Peyer's patch (tissue), 4 donors: Measurements from ENCODE around the gene CNN2.

Experiments used
- POLR2A ChIP-seq, 2 donors: fragments of 450-650 bp; IDR thresholded peaks; one replicate each; pipeline ENCODE4 v1.5.1; 2017; ENCODE audit warnings: antibody characterized with exemption in 2 of 2, mild to moderate bottlenecking in 2 of 2, moderate library complexity in 2 of 2
- TF ChIP-seq, protein P1 (sequence below), 6 experiments: fragments of 450-650 bp in 4 of 6; fragments of 200-600 bp in 2 of 6; sonication (generic) in 1 of 6; IDR thresholded peaks; one replicate each; pipeline ENCODE4 v1.5.1; 2017 to 2019; ENCODE audit warnings: antibody characterized with exemption in 6 of 6, mild to moderate bottlenecking in 3 of 6, moderate library complexity in 1 of 6

DNA sequence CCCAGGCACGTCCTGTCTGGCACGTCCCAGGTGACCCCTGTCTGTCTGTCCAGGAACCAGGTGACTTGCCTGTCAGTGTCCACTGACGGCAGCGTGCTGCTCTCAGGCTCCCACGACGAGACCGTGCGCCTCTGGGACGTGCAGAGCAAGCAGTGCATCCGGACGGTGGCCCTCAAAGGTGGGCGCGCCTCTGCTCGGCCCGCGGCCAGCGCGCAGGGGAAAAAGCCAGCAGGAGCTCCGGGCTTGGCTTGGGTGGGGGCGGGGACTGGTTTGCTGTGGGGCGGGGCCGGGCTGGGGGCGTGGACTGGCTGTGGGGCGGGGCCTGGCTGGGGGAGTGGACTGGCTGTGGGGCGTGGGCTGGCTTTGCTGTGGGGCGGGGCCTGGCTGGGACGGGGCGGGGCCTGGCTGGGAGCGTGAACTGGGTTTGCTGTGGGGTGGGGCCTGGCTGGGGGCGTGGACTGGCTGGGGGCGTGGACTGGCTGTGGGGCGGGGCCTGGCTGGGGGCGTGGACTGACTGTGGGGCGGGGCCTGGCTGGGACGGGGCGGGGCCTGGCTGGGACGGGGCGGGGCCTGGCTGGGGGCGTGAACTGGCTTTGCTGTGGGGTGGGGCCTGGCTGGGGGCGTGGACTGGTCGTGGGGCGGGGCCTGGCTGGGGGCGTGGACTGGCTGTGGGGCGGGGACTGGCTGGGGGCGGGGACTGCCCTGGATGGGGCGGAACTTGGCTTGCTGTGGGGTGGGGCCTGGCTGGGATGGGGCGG, 35.1 kb upstream of the CNN2 start:
- TF ChIP-seq, protein P1, sequence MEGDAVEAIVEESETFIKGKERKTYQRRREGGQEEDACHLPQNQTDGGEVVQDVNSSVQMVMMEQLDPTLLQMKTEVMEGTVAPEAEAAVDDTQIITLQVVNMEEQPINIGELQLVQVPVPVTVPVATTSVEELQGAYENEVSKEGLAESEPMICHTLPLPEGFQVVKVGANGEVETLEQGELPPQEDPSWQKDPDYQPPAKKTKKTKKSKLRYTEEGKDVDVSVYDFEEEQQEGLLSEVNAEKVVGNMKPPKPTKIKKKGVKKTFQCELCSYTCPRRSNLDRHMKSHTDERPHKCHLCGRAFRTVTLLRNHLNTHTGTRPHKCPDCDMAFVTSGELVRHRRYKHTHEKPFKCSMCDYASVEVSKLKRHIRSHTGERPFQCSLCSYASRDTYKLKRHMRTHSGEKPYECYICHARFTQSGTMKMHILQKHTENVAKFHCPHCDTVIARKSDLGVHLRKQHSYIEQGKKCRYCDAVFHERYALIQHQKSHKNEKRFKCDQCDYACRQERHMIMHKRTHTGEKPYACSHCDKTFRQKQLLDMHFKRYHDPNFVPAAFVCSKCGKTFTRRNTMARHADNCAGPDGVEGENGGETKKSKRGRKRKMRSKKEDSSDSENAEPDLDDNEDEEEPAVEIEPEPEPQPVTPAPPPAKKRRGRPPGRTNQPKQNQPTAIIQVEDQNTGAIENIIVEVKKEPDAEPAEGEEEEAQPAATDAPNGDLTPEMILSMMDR (IDR thresholded peaks at IDR 0.05) = no peak
- no peak for TF ChIP-seq POLR2A (IDR thresholded peaks at IDR 0.05)
